Measurements from ENCODE around the gene LGALS7.
"Not testable (repeated sequence)": the region's sequence is repeated elsewhere in the genome, so short reads cannot be mapped to it uniquely, and the experiment has no call there.

Gene LGALS7

GRCh38 chr19:38799104-38799503 lies 25.8 kb upstream of the LGALS7 start:
- DNase-seq (ENCODE audit: low spot score) = no peak

GRCh38 chr19:38797781-38798180 lies 24.5 kb upstream of the LGALS7 start:
- DNase-seq (ENCODE audit: low spot score) = not testable (repeated sequence)

- DNase-seq (ENCODE audit: low spot score) = no peak
Observed at GRCh38 chr19:38796154-38796553, 22.8 kb upstream of the LGALS7 start.

- DNase-seq (ENCODE audit: low spot score) = no peak
Observed at GRCh38 chr19:38795549-38795948, 22.2 kb upstream of the LGALS7 start.

- DNase-seq (ENCODE audit: low spot score) = no peak
Observed at GRCh38 chr19:38793671-38794070, 20.4 kb upstream of the LGALS7 start.

GRCh38 chr19:38793177-38793576 lies 19.9 kb upstream of the LGALS7 start:
- DNase-seq (ENCODE audit: low spot score) = no peak

GRCh38 chr19:38792250-38793111 lies 19.2 kb upstream of the LGALS7 start:
- no peak for DNase-seq (ENCODE audit: low spot score)

- not testable (repeated sequence) for DNase-seq (ENCODE audit: low spot score)
Observed at GRCh38 chr19:38791451-38792064, 18.2 kb upstream of the LGALS7 start.

- DNase-seq (ENCODE audit: low spot score) = not testable (repeated sequence)
Observed at GRCh38 chr19:38790507-38791403, 17.4 kb upstream of the LGALS7 start.

GRCh38 chr19:38788478-38789243 lies 15.3 kb upstream of the LGALS7 start, which contains the start of gene LGALS7B:
Gene LGALS7B, plus strand, starts transcription at chr19:38789200. Its CDS starts 27 bp downstream, at chr19:38789227.
- no peak for DNase-seq (ENCODE audit: low spot score)

GRCh38 chr19:38786572-38787265 lies 13.4 kb upstream of the LGALS7 start:
- no peak for DNase-seq (ENCODE audit: low spot score)

GRCh38 chr19:38786061-38786460 lies 12.7 kb upstream of the LGALS7 start:
- DNase-seq (ENCODE audit: low spot score) = not testable (repeated sequence)

- no peak for DNase-seq (ENCODE audit: low spot score)
Observed at GRCh38 chr19:38785187-38785699, 11.9 kb upstream of the LGALS7 start.

- DNase-seq (ENCODE audit: low spot score) = no peak
Observed at GRCh38 chr19:38784224-38784623, 10.9 kb upstream of the LGALS7 start.

GRCh38 chr19:38782212-38782611 lies 8.9 kb upstream of the LGALS7 start:
- not testable (repeated sequence) for DNase-seq (ENCODE audit: low spot score)

- no peak for DNase-seq (ENCODE audit: low spot score)
Observed at GRCh38 chr19:38781058-38781457, 7.7 kb upstream of the LGALS7 start.

- DNase-seq (ENCODE audit: low spot score) = no peak
Observed at GRCh38 chr19:38780443-38780842, 7.1 kb upstream of the LGALS7 start.

- no peak for DNase-seq (ENCODE audit: low spot score)
Observed at GRCh38 chr19:38778733-38779132, 5.4 kb upstream of the LGALS7 start.

- no peak for DNase-seq (ENCODE audit: low spot score)
Observed at GRCh38 chr19:38774181-38774950, 1.0 kb upstream of the LGALS7 start.

- DNase-seq (ENCODE audit: low spot score) = not testable (repeated sequence)
Observed at GRCh38 chr19:38771569-38771968, 1.7 kb downstream of the LGALS7 start.

All from hepatic stellate cell (primary cell).